Kidney (tissue), 14 donors: Measurements from ENCODE around the gene ST6GAL1. TPM values are rescaled to one million over a fixed set of nuclear protein-coding genes. Genes with fewer than 3 reads are reported as not detected.

Experiments
- DNase-seq, 5 donors: peaks; one replicate each; pipeline ENCODE4 v3.0.0-alpha.2; 2013 to 2020
- FAIRE-seq: peaks from 2 replicates; lab custom pipeline; 2012; peaks lifted over from hg19 to GRCh38; lab: Jason Lieb, UNC
- H3K27ac ChIP-seq, 2 donors: one replicate each; pipeline ENCODE4 v1.7.0; 2013; ENCODE audit warnings: low read depth in 2 of 2, low read length in 2 of 2, inconsistent platforms in 1 of 2
- H3K27me3 ChIP-seq: one replicate; pipeline ENCODE4 v1.7.1; 2013; ENCODE audit warnings: low read length, inconsistent platforms; ENCODE audit not compliant: control insufficient read depth, insufficient read depth
- H3K36me3 ChIP-seq, 3 donors: one replicate each; pipeline versions ENCODE4 v1.7.0 to v1.7.1; 2013; ENCODE audit warnings: low read length in 3 of 3, control low read depth in 1 of 3, inconsistent platforms in 1 of 3; ENCODE audit not compliant: insufficient read depth in 3 of 3, control insufficient read depth in 2 of 3
- H3K4me1 ChIP-seq, 3 donors: one replicate each; pipeline versions ENCODE4 v1.7.0 to v1.7.1; 2013; ENCODE audit warnings: low read length in 3 of 3, inconsistent platforms in 1 of 3, low read depth in 1 of 3; ENCODE audit not compliant: control insufficient read depth in 2 of 3, insufficient read depth in 2 of 3
- H3K4me3 ChIP-seq, 3 donors: one replicate each; pipeline versions ENCODE4 v1.7.0 to v1.8.1; 2013; ENCODE audit warnings: low read length in 3 of 3, control low read depth in 1 of 3, inconsistent platforms in 1 of 3
- H3K9ac ChIP-seq, 3 donors: one replicate each; pipeline versions ENCODE4 v1.7.0 to v1.7.1; 2013; ENCODE audit warnings: low read length in 3 of 3, control low read depth in 1 of 3, inconsistent platforms in 1 of 3
- H3K9me3 ChIP-seq, 3 donors: one replicate each; pipeline versions ENCODE4 v1.7.0 to v1.7.1; 2013; ENCODE audit warnings: low read length in 3 of 3, control low read depth in 1 of 3, inconsistent platforms in 1 of 3; ENCODE audit not compliant: control insufficient read depth in 2 of 3, insufficient read depth in 1 of 3
- intact Hi-C: fragments of 100-400 bp; cut with DNase I; formaldehyde crosslinking; loops from one replicate; pipeline ENCODE4 v1.11.1; 2022
- polyA plus RNA-seq: library from polyadenylated mRNA; stranded (reverse); fragments of 350-450 nt; fragmentation: Illumina TruSeq; extraction: RNeasy Lipid Tissue Mini Kit (QIAGEN cat#74804); gene quantifications from one replicate; pipeline ENCODE4 v1.2.3, GENCODE V29; 2014; ENCODE audit warnings: low read depth, low replicate concordance; ENCODE audit not compliant: insufficient read depth
- total RNA-seq: library from RNA; stranded (reverse); fragmentation: NEBNext Ultra II Directional; extraction: Animal tissue kit (Norgen Biotek cat#: 25700); gene quantifications from one replicate; pipeline ENCODE4 v1.2.1, GENCODE V29; 2021
- TF ChIP-seq, protein P1 (sequence below): IDR thresholded peaks from 3 replicates; pipeline ENCODE4 v1.5.1; 2012; ENCODE audit warnings: mild to moderate bottlenecking, moderate library complexity, borderline replicate concordance; ENCODE audit not compliant: insufficient read depth; ENCODE audit errors: extremely low read depth
- donor health status: control.
- donor health status: control.
- donor health status: control.
- donor health status: control.
- donor health status: control.
- donor health status: DM: yes; HTN: yes; CAD: no.
- donor health status: Normal renal cell carcinoma (clear cell type).

ST6GAL1 gene
- total and polyA plus RNA-seq, 2 donors from 2014 or later: 62.6 to 236 TPM

DNA sequence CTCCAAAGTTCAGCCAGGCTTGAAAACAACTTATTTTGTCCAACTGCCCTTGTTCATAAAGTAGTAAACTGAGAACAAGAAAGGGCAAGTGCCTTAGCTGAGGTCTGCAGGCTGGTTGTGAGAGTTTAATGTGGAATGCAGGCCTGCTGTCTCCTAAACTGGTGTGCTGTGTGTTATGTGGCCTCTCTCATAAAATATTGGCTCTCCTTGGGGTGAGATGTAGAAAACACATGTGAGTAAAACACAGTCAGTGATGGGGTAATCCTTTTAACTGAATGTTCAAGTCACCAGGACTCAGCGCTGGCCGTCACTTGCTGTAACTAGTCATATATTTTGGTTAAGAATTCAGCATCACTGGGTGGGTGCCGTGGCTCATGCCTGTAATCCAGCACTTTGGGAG is 7.1 kb upstream of the ST6GAL1 start:
- DNase-seq (no peak), FAIRE-seq (no peak)
- Histone ChIP-seq H3K9me3 (no peaks in the 10 kb centered on the region), H3K27me3 (no peaks in the 10 kb centered on the region), H3K36me3 (no peaks in the 10 kb centered on the region), H3K27ac (no peak overlapping the region), H3K4me1 (peaks cover 0 to 4% (median 0%) of the 10 kb centered on the region in 3 donors), H3K9ac (no peak overlapping the region), H3K4me3 (no peak overlapping the region)
- intact Hi-C loops: no loop called here
- TF ChIP-seq, protein P1, sequence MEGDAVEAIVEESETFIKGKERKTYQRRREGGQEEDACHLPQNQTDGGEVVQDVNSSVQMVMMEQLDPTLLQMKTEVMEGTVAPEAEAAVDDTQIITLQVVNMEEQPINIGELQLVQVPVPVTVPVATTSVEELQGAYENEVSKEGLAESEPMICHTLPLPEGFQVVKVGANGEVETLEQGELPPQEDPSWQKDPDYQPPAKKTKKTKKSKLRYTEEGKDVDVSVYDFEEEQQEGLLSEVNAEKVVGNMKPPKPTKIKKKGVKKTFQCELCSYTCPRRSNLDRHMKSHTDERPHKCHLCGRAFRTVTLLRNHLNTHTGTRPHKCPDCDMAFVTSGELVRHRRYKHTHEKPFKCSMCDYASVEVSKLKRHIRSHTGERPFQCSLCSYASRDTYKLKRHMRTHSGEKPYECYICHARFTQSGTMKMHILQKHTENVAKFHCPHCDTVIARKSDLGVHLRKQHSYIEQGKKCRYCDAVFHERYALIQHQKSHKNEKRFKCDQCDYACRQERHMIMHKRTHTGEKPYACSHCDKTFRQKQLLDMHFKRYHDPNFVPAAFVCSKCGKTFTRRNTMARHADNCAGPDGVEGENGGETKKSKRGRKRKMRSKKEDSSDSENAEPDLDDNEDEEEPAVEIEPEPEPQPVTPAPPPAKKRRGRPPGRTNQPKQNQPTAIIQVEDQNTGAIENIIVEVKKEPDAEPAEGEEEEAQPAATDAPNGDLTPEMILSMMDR: no peak

DNA sequence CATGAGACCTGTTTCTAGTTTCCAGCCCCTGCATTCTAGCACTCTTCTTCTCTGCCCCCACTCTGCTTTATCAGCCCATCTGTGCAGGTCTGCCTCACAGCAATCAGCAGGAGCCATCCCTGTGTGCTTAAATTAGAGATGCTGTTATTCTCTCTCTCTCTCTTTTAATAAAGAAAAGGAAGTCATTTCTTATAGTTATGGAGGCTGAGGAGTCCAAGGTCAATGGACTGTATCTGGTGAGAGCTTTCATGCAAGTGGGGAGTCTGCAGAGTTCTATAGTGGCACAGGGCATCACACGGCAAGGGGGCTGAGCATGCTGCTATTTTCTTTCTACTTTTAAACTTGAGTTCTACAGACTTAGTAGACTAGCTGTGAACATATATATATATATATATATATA is 4.5 kb upstream of the ST6GAL1 start:
- DNase-seq (no peak), FAIRE-seq (no peak)
- Histone ChIP-seq H3K36me3 (no peaks in the 10 kb centered on the region), H3K9me3 (no peaks in the 10 kb centered on the region), H3K9ac (no peak overlapping the region), H3K27me3 (no peaks in the 10 kb centered on the region), H3K4me1 (peaks cover 0 to 4% (median 0%) of the 10 kb centered on the region in 3 donors), H3K4me3 (no peak overlapping the region), H3K27ac (no peak overlapping the region)
- intact Hi-C loops: no loop called here
- TF ChIP-seq, protein P1: no peak

DNA sequence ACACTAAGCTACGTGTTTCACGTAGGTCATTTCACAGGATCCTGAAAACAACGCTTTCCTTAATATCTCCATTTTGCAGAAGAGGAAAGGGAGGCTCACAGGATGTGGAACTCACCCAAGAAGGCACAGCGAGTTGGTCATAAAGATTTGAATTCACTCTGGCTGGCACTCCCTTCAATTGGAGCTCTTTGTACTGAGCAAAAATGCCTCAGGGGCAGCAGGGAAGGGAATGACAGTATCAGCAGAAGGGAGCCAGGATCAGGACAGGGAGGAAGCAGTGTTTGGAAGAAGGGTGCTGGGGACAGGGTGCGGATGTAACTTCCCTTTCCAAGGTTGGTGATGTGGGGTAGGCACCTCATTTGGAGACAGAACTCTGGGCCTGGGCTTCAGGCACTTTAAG is 1.1 kb upstream of the ST6GAL1 start:
- FAIRE-seq: no peak

More for the DNA sequence above, 1.1 kb upstream of the ST6GAL1 start:
- Histone ChIP-seq H3K27ac (no peak overlapping the region), H3K4me1 (peaks cover 3 to 18% (median 9%) of the 10 kb centered on the region in 3 donors), H3K4me3 (no peak overlapping the region), H3K9ac (no peak overlapping the region), H3K27me3 (no peaks in the 10 kb centered on the region), H3K36me3 (no peaks in the 10 kb centered on the region), H3K9me3 (no peaks in the 10 kb centered on the region)
- TF ChIP-seq, protein P1: no peak
- intact Hi-C loops: no loop called here
- no peak for DNase-seq
